Measurements from ENCODE around the gene PAM16. TPM values are rescaled to one million over a fixed set of nuclear protein-coding genes. Genes with fewer than 3 reads are reported as not detected.

Gene PAM16
- total and polyA plus RNA-seq, 9 of the 15 experiments (the other 6 are each of a cell fraction or from before 2014, with no cell fraction given) = 38.7 to 273 (median 79.3) TPM

DNA sequence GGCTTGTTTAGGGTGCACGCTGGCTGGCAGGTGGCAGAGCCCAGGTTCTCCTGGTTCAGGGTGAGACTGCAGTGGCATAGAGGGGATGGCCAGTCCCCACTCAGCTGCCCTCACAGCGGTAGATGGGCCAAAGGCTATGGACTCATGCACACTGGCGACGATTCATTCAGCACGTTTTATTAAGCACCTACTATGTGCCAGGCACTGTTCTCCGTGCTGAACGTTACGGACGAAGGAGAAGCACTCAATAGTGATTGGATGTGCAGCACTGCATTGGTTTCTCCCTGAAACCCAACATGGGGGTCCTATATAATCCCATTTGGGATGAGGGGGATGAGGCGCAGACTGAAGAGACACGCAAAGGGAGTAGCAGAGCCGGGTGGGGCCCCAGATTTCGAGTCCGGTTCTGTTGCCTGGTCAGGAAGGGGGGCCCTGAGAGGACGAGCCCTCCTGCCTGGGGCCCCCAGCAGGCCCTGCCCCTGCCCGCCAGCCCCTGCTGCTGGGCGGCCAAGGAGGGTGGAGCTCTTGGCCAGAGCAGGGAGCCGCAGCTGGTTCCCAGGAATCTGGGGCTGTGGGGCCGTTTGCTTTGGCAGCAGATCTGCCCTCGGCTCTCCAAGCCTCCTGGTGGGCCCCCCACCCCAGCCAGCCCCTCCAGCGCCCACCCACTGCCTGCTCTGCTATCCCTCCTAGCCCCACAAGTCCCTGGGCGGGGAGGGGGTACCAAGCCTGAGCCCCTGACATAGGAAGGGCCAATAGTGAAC lies 26.4 kb downstream of the PAM16 start:
- ChIA-PET POLR2A (interaction anchor here (0.6 kb wide), 1 partner anchor 64 kb away, joined by 4 read pairs; no protein-coding TSS in a partner anchor), CTCF (ENCODE audit: low intra/inter-chr PET ratio) (no interaction called here)
- TF ChIP-seq FOXA3 (CRISPR knock-in tag; conservative IDR thresholded peaks at IDR 0.05 in 1 of 2, IDR thresholded peaks at IDR 0.05 in 1 of 2) (peak in 1 of 2 experiments; percentile 16; a peak in 1 of 4 replicates), SIN3B (IDR thresholded peaks at IDR 0.05; ENCODE audit: low read depth) (no peak), YY1 (IDR thresholded peaks at IDR 0.05; ENCODE audit: borderline replicate concordance in 1 of 3, control insufficient read depth in 1 of 3, extremely low read depth in 1 of 3, insufficient read depth in 3 of 3, insufficient read length in 1 of 3, insufficient replicate concordance in 2 of 3, low read depth in 1 of 3, low read length in 2 of 3) (no peak), ZNF77 (CRISPR knock-in tag; IDR thresholded peaks at IDR 0.05) (no peak), DPF2 (IDR thresholded peaks at IDR 0.05) (no peak), SMAD4 (CRISPR knock-in tag; conservative IDR thresholded peaks at IDR 0.05) (no peak), ZKSCAN1 (IDR thresholded peaks at IDR 0.05; ENCODE audit: low read depth, low read length) (peak; percentile 97), MAFF (IDR thresholded peaks at IDR 0.05; ENCODE audit: low read length) (no peak), GATAD2B (IDR thresholded peaks at IDR 0.05; ENCODE audit: borderline replicate concordance) (no peak)
- no peak overlapping the region for H2AFZ ChIP-seq (ENCODE audit: low read depth, low read length)
- no peaks in the 10 kb centered on the region for H3K27me3 ChIP-seq (ENCODE audit: control insufficient read depth in 2 of 2, insufficient read depth in 2 of 2, low read length in 2 of 2)
- no TSS peak for BruUV-seq (replicated peaks)
- no peak overlapping the region for H3K4me2 ChIP-seq (ENCODE audit: insufficient read depth, low read length)
- WGBS (ENCODE audit: insufficient coverage, low coverage, missing lambda C conversion rate) = 87% methylated on average over 15 of the region's 22 CpGs
- H3K36me3 ChIP-seq (ENCODE audit: control insufficient read depth, insufficient read depth, low read length) = no peaks in the 10 kb centered on the region
- 0 out of 4 replicates have a peak overlapping the region, but pooled peaks of 1 of the 2 experiments have one; percentile 54 for H3K9ac ChIP-seq (ENCODE audit: insufficient read depth in 1 of 2, low read depth in 2 of 2, low read length in 2 of 2)
- H3K79me2 ChIP-seq (ENCODE audit: control insufficient read depth, insufficient read depth, low read length) = peaks cover 10% of the 10 kb centered on the region; the same call in 2 of the 3 replicates
- DNase-seq (ENCODE audit: extremely low read depth in 1 of 4, low spot score in 3 of 4) (no peak), FAIRE-seq (no peak), ATAC-seq (no peak)
- peaks cover 13% of the 10 kb centered on the region for H4K20me1 ChIP-seq (replicated peaks; ENCODE audit: control insufficient read depth, insufficient read depth, low read length)
- H3K4me1 ChIP-seq (replicated peaks in 1 of 2; ENCODE audit: control insufficient read depth in 2 of 2, insufficient read depth in 2 of 2, low read length in 2 of 2) = peaks cover 5 to 82% of the 10 kb centered on the region in 2 experiments
- H3K9me3 ChIP-seq (replicated peaks; ENCODE audit: control insufficient read depth, insufficient read depth, low read depth, low read length) = no peaks in the 10 kb centered on the region
- no peaks in the 10 kb centered on the region for H3K9me1 ChIP-seq (ENCODE audit: control insufficient read depth, insufficient read depth, low read length)
- in situ Hi-C loops (cut with MboI) = loop anchor here (10.0 kb wide), 2 partner anchors 120 to 340 kb away; no protein-coding TSS in a partner anchor
- peak overlapping the region; percentile 28; the same call in 1 of the 3 replicates for H3K27ac ChIP-seq (ENCODE audit: extremely low read depth, low read depth, low read length)
- intact Hi-C loops (cut with micrococcal nuclease) = no loop called here
- H3K4me3 ChIP-seq = no peak overlapping the region

Data from K562 (cell line).